Gastrocnemius medialis (tissue), 4 donors: ENCODE measurements around the gene FNDC3A.
A peak's percentile ranks its signal among the peaks of the same experiment; 100 is the strongest.

Experiments used
- CTCF ChIP-seq, 5 experiments: fragments of 450-650 bp in 3 of 5; fragments of 200-600 bp in 2 of 5; sonication (generic) in 2 of 5; IDR thresholded peaks in 4 of 5; conservative IDR thresholded peaks in 1 of 5; 1 replicate in 4 of 5; 2 replicates in 1 of 5; pipeline ENCODE4 v1.5.1; 2016 to 2019; ENCODE audit warnings: antibody characterized with exemption in 5 of 5, mild to moderate bottlenecking in 3 of 5, moderate library complexity in 3 of 5
- POLR2A ChIP-seq, 2 donors: fragments of 450-650 bp; IDR thresholded peaks; one replicate each; pipeline ENCODE4 v1.6.1; 2017; ENCODE audit warnings: antibody characterized with exemption in 2 of 2, mild to moderate bottlenecking in 2 of 2, moderate library complexity in 2 of 2

GRCh38 chr13:49110122-49110912 is 134.6 kb downstream of the FNDC3A start:
- peak in 1 of 2 donors; percentile 15 for TF ChIP-seq POLR2A (IDR thresholded peaks at IDR 0.05)
- peak in 1 of 5 experiments; percentile 36 for TF ChIP-seq CTCF (IDR thresholded peaks at IDR 0.05 in 4 of 5, conservative IDR thresholded peaks at IDR 0.05 in 1 of 5)
